Erythroblast (primary cell): ENCODE measurements around the gene LFNG.

ENCODE experiments used
- GATA1 ChIP-seq: IDR thresholded peaks from 2 replicates; pipeline ENCODE4 v1.6.1; 2011; ENCODE audit warnings: low read depth, mild to moderate bottlenecking, control low read depth, low read length, moderate library complexity
- POLR2A ChIP-seq: IDR thresholded peaks from 2 replicates; pipeline ENCODE4 v1.6.1; 2011; ENCODE audit warnings: mild to moderate bottlenecking, low read length

GRCh38 chr7:2495418-2496299 lies 23.9 kb upstream of the LFNG start:
- TF ChIP-seq POLR2A (no peak), GATA1 (no peak)
